ENCODE data around the gene OR51B4.
"Not testable (repeated sequence)": the region's sequence is repeated elsewhere in the genome, so short reads cannot be mapped to it uniquely, and the experiment has no call there.

Gene OR51B4

DNA sequence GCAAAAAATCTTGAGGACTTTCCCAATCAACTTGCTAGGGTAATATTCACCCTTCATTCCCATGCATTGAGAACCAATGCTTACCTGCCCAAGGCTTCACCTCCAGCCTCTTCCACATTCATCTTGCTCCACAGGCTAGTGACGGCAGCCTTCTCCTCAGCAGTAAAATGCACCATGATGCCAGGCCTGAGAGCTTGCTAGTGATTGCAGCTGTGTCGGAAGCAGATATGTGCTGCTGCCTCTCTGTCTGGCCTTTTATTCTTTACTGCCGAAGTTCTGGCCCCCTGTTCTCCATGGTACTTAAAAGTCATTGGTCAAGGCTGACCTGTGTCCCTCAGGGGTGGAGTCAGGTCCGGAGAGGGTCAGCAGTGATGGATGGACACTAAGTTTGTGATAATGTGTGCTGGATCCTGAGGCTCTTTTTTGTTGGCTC is 32.0 kb downstream of the OR51B4 start, which contains the start of gene HBE1:
TSS of gene HBE1 (minus strand) at position 231 of the 433 bp plus-strand sequence. CDS start at position 176, 55 bp downstream.
- no peak for DNase-seq

DNA sequence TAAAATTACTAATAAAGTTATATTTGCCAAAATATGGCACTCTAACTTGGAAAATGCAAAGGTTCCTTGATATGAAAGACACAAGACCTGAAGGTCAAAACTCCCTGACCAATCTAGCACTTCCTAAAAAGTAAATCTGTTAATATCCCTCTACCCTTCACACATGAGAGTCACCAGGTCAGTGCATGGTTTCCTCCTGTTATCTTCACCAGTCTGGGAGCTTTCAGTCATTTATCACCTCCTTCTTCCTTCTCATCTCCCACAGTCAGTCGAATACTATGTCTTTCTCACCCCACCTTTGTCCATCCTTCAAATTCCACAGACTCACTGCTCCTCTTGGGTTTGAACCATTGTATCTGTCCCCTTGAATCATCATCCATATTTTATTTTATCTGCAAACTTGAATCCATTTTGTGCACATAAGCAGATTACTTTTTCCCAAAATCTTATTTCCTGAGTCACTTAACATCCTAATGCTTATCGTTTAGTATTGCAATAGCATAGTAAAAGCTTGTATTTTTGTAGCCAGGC is 34.6 kb downstream of the OR51B4 start:
- no peak for DNase-seq

- no peak for DNase-seq
Measured at GRCh38 chr11:5266609-5267008, 35.1 kb downstream of the OR51B4 start.

DNA sequence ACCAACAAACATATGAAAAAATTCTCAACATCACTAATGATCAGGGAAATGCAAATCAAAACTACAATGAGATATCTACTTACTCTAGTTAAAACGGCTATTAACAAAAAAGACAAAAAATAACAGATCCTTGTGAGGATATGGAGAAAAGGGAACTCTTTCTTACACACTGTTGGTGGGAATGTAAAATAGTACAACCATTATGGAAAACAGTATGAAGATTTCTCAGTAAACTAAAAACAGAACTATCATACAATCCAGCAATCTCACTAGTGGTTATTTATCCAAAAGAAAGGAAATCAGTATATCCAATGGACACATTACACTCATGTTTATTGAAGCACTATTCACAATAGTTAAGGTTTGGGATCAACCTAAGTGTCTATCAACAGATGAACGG is 35.9 kb downstream of the OR51B4 start:
- no peak for DNase-seq

- no peak for DNase-seq
Measured at GRCh38 chr11:5258543-5259262, 43.0 kb downstream of the OR51B4 start.

DNA sequence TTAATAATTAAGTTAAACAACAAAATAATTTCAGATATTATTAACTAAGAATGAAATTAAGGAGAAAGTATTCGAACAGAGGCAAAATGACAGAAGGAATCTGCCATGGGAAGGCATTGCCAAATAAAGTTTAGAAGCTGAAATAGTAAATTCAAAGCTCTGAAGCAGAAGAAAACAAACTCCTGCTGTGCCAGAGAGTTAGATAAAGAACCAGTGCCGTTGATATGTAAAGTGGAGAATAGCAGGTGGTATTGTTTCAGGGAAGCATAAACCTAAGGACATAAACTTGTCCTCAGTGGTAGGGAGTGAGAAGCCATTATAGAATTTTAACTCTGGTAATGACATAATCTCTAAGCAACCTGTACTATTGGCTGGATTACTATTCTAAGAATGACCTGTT is 44.5 kb downstream of the OR51B4 start:
- DNase-seq, result no peak

GRCh38 chr11:5254646-5255413 is 46.9 kb downstream of the OR51B4 start, which contains the start of gene HBG2:
TSS of gene HBG2 (minus strand) at chr11:5254781. CDS start at chr11:5254728, 53 bp downstream.
- not testable (repeated sequence) for DNase-seq

DNA sequence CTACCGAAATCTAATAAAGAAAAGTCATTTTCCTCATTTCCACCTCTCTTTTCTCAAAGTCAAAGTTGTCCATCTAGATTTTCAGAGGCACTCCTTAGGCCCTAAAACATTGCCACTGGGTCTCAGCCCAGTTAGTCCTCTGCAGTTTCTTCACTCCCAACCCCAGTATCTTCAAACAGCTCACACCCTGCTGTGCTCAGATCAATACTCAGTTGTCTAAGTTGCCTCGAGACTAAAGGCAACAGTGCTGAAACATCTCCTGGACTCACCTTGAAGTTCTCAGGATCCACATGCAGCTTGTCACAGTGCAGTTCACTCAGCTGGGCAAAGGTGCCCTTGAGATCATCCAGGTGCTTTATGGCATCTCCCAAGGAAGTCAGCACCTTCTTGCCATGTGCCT is 47.7 kb downstream of the OR51B4 start:
- not testable (repeated sequence) for DNase-seq

GRCh38 chr11:5253440-5253839 is 48.3 kb downstream of the OR51B4 start:
- DNase-seq, result not testable (repeated sequence)

DNA sequence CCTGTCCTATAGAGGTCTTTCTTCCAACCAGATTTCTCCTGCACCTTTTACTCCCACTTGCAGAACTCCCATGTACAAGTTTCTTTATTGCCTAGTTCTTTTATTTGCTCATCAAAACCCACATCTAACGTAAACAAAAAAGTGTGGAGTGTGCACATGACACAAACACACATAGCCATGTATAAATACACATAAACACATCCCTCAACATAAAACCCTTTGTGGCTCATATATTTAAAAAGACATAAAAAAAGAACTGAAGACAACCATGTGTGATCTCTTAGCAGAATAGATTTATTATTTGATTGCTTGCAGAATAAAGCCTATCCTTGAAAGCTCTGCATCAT is 48.9 kb downstream of the OR51B4 start:
- DNase-seq, result no peak

DNA sequence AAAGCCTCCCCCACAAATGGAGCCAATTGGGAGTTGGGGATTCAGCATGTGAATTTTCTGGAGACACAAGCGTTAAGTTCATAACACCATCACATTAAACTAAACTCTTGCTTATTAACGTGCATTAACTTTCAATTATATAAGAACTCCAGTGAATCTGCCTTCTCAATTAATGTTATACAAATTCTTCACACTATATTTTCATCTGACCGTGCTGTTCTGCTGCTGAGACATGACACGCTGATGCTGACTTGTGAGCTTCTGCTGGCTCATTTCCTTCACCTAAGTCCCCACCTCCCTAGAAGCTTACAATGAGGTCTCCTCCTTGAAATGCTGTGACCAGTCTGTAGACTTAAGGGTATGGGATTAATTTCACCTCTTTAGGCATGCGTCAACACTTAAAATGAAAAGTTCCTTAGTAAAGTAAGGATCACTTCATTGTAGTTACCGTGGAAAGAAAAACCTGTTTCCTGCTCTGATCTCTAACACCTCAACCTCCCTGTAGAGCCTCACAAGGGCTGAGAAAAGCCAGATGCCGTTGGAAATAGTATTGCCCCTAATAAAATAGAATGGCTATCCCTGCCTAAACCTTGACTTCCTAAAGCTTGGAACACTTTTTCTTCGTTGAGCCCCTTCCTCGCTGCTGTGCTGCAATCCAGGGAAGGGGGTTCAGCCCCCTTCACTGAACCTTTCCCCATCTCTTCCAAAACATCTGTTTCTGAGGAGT is 49.4 kb downstream of the OR51B4 start:
- DNase-seq, result no peak

DNA sequence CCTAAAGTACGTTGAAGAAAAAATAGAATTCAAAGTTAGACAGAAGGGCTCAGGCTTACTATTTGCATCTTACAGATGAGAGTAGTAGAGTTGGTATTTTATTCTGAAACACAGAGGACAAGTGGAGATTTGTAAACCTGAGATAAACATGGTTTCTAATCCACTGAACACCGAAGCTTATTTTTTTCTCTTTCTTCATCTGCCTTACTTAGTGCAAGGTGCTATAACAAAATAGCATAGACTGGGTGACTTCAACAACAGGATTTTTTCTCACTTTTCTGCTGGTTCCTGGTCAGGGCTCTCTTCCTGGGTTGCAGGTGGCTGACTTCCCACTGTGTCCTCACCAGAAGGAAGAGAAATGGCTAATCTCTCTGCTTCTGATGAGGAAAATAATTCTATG is 50.0 kb downstream of the OR51B4 start:
- no peak for DNase-seq
